ENCODE results near the gene RBMS3. TPM values are rescaled to one million over a fixed set of nuclear protein-coding genes. Genes with fewer than 3 reads are reported as not detected.
"Not testable (repeated sequence)": the region's sequence is repeated elsewhere in the genome, so short reads cannot be mapped to it uniquely, and the experiment has no call there.

RBMS3 gene
- total RNA-seq, 1 donor from 2014 or later = 3.8 TPM

- Mint-ChIP-seq H3K4me3 (ENCODE audit: low read depth) (no peak overlapping the region), H3K27ac (no peak overlapping the region)
- no peak for TF ChIP-seq CTCF (IDR thresholded peaks at IDR 0.05; ENCODE audit: unreplicated experiment)
Measured at GRCh38 chr3:29322586-29322985, 41.7 kb downstream of the RBMS3 start.

GRCh38 chr3:29324180-29324651, 43.3 kb downstream of the RBMS3 start:
- Mint-ChIP-seq H3K4me1 (ENCODE audit: low read depth) (no peaks in the 10 kb centered on the region), H3K36me3 (ENCODE audit: insufficient read depth) (no peaks in the 10 kb centered on the region), H3K4me3 (ENCODE audit: low read depth) (no peak overlapping the region), H3K27ac (no peak overlapping the region), H3K27me3 (no peaks in the 10 kb centered on the region), H3K9me3 (ENCODE audit: low read depth) (no peaks in the 10 kb centered on the region)
- DNase-seq (ENCODE audit: low spot score, unreplicated experiment) = no peak
- TF ChIP-seq CTCF (IDR thresholded peaks at IDR 0.05; ENCODE audit: unreplicated experiment) = no peak

More at GRCh38 chr3:29322586-29322985, 41.7 kb downstream of the RBMS3 start:
- Mint-ChIP-seq H3K9me3 (ENCODE audit: low read depth) (no peaks in the 10 kb centered on the region), H3K36me3 (ENCODE audit: insufficient read depth) (no peaks in the 10 kb centered on the region), H3K4me1 (ENCODE audit: low read depth) (peaks cover 9% of the 10 kb centered on the region), H3K27me3 (no peaks in the 10 kb centered on the region)
- no peak for DNase-seq (ENCODE audit: low spot score, unreplicated experiment)

GRCh38 chr3:29326540-29326939, 45.7 kb downstream of the RBMS3 start:
- not testable (repeated sequence) for H3K27me3 Mint-ChIP-seq; H3K27ac Mint-ChIP-seq; H3K4me3 Mint-ChIP-seq (ENCODE audit: low read depth); DNase-seq (ENCODE audit: low spot score, unreplicated experiment); H3K36me3 Mint-ChIP-seq (ENCODE audit: insufficient read depth); H3K4me1 Mint-ChIP-seq (ENCODE audit: low read depth); H3K9me3 Mint-ChIP-seq (ENCODE audit: low read depth)

- H3K9me3 Mint-ChIP-seq (ENCODE audit: low read depth) = no peaks in the 10 kb centered on the region
- no peak for TF ChIP-seq CTCF (IDR thresholded peaks at IDR 0.05; ENCODE audit: unreplicated experiment)
- H3K27me3 Mint-ChIP-seq = peaks cover 6% of the 10 kb centered on the region
- no peak overlapping the region for H3K4me3 Mint-ChIP-seq (ENCODE audit: low read depth)
- H3K27ac Mint-ChIP-seq = no peak overlapping the region
- H3K36me3 Mint-ChIP-seq (ENCODE audit: insufficient read depth) = no peaks in the 10 kb centered on the region
- no peak for DNase-seq (ENCODE audit: low spot score, unreplicated experiment)
- peaks cover 4% of the 10 kb centered on the region for H3K4me1 Mint-ChIP-seq (ENCODE audit: low read depth)
Measured at GRCh38 chr3:29329986-29330890, 49.4 kb downstream of the RBMS3 start.

- Mint-ChIP-seq H3K9me3 (ENCODE audit: low read depth) (no peaks in the 10 kb centered on the region), H3K27me3 (peaks cover 6% of the 10 kb centered on the region), H3K4me1 (ENCODE audit: low read depth) (peaks cover 9% of the 10 kb centered on the region), H3K27ac (no peak overlapping the region), H3K4me3 (ENCODE audit: low read depth) (no peak overlapping the region), H3K36me3 (ENCODE audit: insufficient read depth) (no peaks in the 10 kb centered on the region)
- no peak for TF ChIP-seq CTCF (IDR thresholded peaks at IDR 0.05; ENCODE audit: unreplicated experiment)
- no peak for DNase-seq (ENCODE audit: low spot score, unreplicated experiment)
Measured at GRCh38 chr3:29331035-29331434, 50.2 kb downstream of the RBMS3 start.
